Panc1 (cell line): ENCODE results near the gene ZMYM5. TPM values are rescaled to one million over a fixed set of nuclear protein-coding genes. Genes with fewer than 3 reads are reported as not detected.

Source experiments
- ATAC-seq: fragments of 200-7000 bp; cut with Tn5 transposase; 2 replicates; pipeline ENCODE4 v1.9.1; 2020; ENCODE audit warnings: mild to moderate bottlenecking, moderate library complexity
- BruUV-seq: library from RNA; stranded (reverse); fragments of 400-500 nt; replicated peaks from 2 replicates; lab custom pipeline; 2021; lab: Mats Ljungman, UMichigan
- CTCF ChIA-PET: fragments of 300-600 bp; sonication (Branson Sonifier 250); formaldehyde crosslinking; loops from one replicate; lab custom pipeline; 2022; ENCODE audit warnings: antibody characterized with exemption; lab: Charles Lee
- POLR2A ChIA-PET: fragments of 300-600 bp; sonication (Branson Sonifier 250); formaldehyde crosslinking; loops from one replicate; lab custom pipeline; 2022; ENCODE audit warnings: antibody characterized with exemption; lab: Charles Lee
- DNase-seq: peaks from one replicate; pipeline ENCODE4 v3.0.0-alpha.2; 2010; ENCODE audit warnings: low read depth, low spot score
- H3K27ac ChIP-seq: 2 replicates; pipeline ENCODE4 v1.5.1; 2011; ENCODE audit warnings: mild to moderate bottlenecking, low read length, inconsistent platforms
- H3K27me3 ChIP-seq: fragments of 200-500 bp; sonication (Bioruptor generic); 2 replicates; pipeline ENCODE4 v1.6.0; 2014; ENCODE audit warnings: low read length, inconsistent platforms; ENCODE audit not compliant: control insufficient read depth, insufficient read depth
- H3K36me3 ChIP-seq: fragments of 200-500 bp; sonication (Bioruptor generic); 2 replicates; pipeline ENCODE4 v1.5.1; 2014; ENCODE audit warnings: inconsistent platforms, mild to moderate bottlenecking, low read length, moderate library complexity; ENCODE audit not compliant: control insufficient read depth, insufficient read depth
- H3K4me1 ChIP-seq: 2 replicates; pipeline ENCODE4 v1.5.1; 2011; ENCODE audit warnings: inconsistent platforms, mild to moderate bottlenecking, low read length, moderate library complexity; ENCODE audit not compliant: control insufficient read depth, insufficient read depth
- H3K4me3 ChIP-seq, 2 experiments: 2 replicates each; pipeline ENCODE4 v1.5.1; 2011 to 2012; ENCODE audit warnings: low read depth in 2 of 2, low read length in 2 of 2, mild to moderate bottlenecking in 2 of 2, inconsistent platforms in 1 of 2, moderate library complexity in 1 of 2
- H3K9me3 ChIP-seq: fragments of 200-500 bp; sonication (Bioruptor generic); 2 replicates; pipeline ENCODE4 v1.5.1; 2014; ENCODE audit warnings: low read depth, mild to moderate bottlenecking, inconsistent platforms, low read length, moderate library complexity; ENCODE audit not compliant: control insufficient read depth, insufficient read depth
- POLR2AphosphoS5 ChIP-seq: IDR thresholded peaks from 2 replicates; pipeline ENCODE4 v1.6.1; 2012; ENCODE audit warnings: mild to moderate bottlenecking, low read depth, low read length, moderate library complexity
- SIN3A ChIP-seq: IDR thresholded peaks from 2 replicates; pipeline ENCODE4 v1.6.1; 2012; ENCODE audit warnings: low read depth, mild to moderate bottlenecking, low read length, moderate library complexity, borderline replicate concordance; ENCODE audit not compliant: insufficient read depth
- TCF7L2 ChIP-seq: IDR thresholded peaks from 2 replicates; pipeline ENCODE4 v1.6.1; 2011; ENCODE audit warnings: mild to moderate bottlenecking, low read depth, low read length, inconsistent platforms
- in situ Hi-C: cut with HindIII; loops from 2 replicates; pipeline ENCODE4 v1.10.0; 2016; ENCODE audit warnings: low sequenced_read_pairs, low pct_unique_long_range_greater_than_20kb
- intact Hi-C: fragments of 100-400 bp; cut with micrococcal nuclease; formaldehyde crosslinking; loops from one replicate; pipeline ENCODE4 v1.10.0; 2022; ENCODE audit not compliant: unreplicated experiment
- total RNA-seq: library from RNA; stranded (reverse); gene quantifications from one replicate; pipeline ENCODE4 v1.2.1, GENCODE V29; 2021; ENCODE audit not compliant: unreplicated experiment
- TF ChIP-seq, protein P1 (sequence below): fragments of 450-650 bp; IDR thresholded peaks from 2 replicates; pipeline ENCODE4 v1.5.1; 2017; ENCODE audit warnings: mild to moderate bottlenecking
- TF ChIP-seq, protein P2 (sequence below), 2 experiments: IDR thresholded peaks; 2 replicates each; pipeline ENCODE4 v1.6.1; 2011 to 2012; ENCODE audit warnings: low read depth in 2 of 2, control low read depth in 1 of 2, low read length in 1 of 2, mild to moderate bottlenecking in 1 of 2, moderate library complexity in 1 of 2; ENCODE audit not compliant: insufficient read depth in 1 of 2

ZMYM5 gene
- total RNA-seq, 1 experiment from 2014 or later: 11.8 TPM

DNA sequence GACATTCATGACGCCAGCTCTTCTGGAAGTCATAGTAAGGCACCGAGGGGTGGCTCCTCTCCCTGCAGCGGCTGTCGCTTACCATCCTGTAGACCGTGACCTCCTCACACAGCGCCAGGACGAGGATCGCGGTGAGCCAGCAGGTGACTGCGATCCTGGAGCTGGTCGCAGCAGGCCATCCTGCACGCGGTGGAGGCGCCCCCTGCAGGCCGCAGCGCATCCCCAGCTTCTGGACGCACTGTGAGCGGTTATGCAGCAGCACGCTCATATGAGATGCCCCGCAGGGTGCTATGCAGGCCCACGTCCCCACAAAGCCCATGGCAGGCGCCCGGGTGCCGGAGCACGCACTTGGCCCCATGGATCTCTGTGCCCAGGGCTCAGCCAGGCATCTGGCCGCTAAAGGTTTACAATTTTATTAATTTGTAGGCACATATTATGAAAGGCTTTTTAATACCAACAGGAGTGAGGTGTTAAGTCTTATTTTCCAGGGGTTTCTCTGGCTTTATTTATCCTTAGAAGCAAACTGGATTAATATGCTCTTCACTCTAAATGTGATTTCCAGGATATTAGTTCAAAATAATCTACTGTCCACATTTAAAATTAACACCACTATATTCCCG is 45.1 kb downstream of the ZMYM5 start:
- BruUV-seq: no TSS peak
- intact Hi-C loops: no loop called here
- Histone ChIP-seq H3K27me3 (no peaks in the 10 kb centered on the region), H3K27ac (no peak overlapping the region), H3K4me3 (no peak overlapping the region), H3K4me1 (no peaks in the 10 kb centered on the region), H3K9me3 (no peaks in the 10 kb centered on the region), H3K36me3 (no peaks in the 10 kb centered on the region)
- in situ Hi-C loops: no loop called here
- DNase-seq: no peak
- ChIA-PET CTCF (no interaction called here), POLR2A (no interaction called here)
- peak; percentile 86 for ATAC-seq
- TF ChIP-seq, protein P1, sequence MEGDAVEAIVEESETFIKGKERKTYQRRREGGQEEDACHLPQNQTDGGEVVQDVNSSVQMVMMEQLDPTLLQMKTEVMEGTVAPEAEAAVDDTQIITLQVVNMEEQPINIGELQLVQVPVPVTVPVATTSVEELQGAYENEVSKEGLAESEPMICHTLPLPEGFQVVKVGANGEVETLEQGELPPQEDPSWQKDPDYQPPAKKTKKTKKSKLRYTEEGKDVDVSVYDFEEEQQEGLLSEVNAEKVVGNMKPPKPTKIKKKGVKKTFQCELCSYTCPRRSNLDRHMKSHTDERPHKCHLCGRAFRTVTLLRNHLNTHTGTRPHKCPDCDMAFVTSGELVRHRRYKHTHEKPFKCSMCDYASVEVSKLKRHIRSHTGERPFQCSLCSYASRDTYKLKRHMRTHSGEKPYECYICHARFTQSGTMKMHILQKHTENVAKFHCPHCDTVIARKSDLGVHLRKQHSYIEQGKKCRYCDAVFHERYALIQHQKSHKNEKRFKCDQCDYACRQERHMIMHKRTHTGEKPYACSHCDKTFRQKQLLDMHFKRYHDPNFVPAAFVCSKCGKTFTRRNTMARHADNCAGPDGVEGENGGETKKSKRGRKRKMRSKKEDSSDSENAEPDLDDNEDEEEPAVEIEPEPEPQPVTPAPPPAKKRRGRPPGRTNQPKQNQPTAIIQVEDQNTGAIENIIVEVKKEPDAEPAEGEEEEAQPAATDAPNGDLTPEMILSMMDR: peak; percentile 78
- no peak for TF ChIP-seq TCF7L2

DNA sequence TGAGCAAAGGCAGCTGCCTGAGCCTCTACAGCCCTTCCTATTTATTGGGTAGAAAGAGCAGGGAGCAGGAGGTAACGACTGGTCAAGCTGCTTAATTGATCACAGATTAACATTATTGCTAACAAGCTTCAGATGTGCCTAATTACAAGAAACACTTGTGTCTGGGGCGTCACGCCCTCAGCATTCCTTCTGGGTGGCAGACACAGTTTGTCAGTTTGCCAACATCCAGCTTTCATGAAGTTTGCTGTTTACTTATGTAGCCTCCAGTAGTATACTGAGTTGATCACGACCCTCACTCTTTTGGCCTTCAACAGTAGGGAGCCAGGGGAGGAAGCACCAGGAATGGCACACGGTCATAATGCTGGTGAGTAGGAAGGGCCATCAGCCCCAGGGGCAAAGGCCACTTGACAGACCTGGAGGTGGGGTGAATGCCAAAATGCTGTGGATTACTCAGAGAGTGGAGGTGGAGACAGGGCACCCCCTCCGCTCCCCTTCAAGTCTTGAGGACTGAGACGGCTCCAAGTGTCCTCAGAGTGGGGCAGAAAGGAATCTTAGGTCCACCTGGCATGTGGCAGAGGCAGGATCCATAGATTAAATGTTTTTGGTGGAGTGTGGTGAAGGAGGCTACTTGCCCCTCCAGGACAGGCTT is 45.8 kb downstream of the ZMYM5 start:
- Histone ChIP-seq H3K27me3 (no peaks in the 10 kb centered on the region), H3K27ac (no peak overlapping the region), H3K4me1 (no peaks in the 10 kb centered on the region), H3K9me3 (no peaks in the 10 kb centered on the region), H3K4me3 (no peak overlapping the region), H3K36me3 (no peaks in the 10 kb centered on the region)
- ChIA-PET CTCF (no interaction called here), POLR2A (no interaction called here)
- DNase-seq: no peak
- TF ChIP-seq SIN3A (no peak), POLR2AphosphoS5 (no peak), TCF7L2 (no peak)
- TF ChIP-seq, protein P1: no peak
- TF ChIP-seq, protein P2, sequence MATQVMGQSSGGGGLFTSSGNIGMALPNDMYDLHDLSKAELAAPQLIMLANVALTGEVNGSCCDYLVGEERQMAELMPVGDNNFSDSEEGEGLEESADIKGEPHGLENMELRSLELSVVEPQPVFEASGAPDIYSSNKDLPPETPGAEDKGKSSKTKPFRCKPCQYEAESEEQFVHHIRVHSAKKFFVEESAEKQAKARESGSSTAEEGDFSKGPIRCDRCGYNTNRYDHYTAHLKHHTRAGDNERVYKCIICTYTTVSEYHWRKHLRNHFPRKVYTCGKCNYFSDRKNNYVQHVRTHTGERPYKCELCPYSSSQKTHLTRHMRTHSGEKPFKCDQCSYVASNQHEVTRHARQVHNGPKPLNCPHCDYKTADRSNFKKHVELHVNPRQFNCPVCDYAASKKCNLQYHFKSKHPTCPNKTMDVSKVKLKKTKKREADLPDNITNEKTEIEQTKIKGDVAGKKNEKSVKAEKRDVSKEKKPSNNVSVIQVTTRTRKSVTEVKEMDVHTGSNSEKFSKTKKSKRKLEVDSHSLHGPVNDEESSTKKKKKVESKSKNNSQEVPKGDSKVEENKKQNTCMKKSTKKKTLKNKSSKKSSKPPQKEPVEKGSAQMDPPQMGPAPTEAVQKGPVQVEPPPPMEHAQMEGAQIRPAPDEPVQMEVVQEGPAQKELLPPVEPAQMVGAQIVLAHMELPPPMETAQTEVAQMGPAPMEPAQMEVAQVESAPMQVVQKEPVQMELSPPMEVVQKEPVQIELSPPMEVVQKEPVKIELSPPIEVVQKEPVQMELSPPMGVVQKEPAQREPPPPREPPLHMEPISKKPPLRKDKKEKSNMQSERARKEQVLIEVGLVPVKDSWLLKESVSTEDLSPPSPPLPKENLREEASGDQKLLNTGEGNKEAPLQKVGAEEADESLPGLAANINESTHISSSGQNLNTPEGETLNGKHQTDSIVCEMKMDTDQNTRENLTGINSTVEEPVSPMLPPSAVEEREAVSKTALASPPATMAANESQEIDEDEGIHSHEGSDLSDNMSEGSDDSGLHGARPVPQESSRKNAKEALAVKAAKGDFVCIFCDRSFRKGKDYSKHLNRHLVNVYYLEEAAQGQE (IDR thresholded peaks at IDR 0.05; ENCODE audit: insufficient read depth in 1 of 2, low read depth in 2 of 2, low read length in 1 of 2): no peak
- in situ Hi-C loops: no loop called here
- BruUV-seq: no TSS peak
- no peak for ATAC-seq
- intact Hi-C loops: no loop called here
